B cell (primary cell): ENCODE data around the gene DUOXA2. TPM values are rescaled to one million over a fixed set of nuclear protein-coding genes. Genes with fewer than 3 reads are reported as not detected.

Experiments used
- ATAC-seq: fragments of 200-7000 bp; cut with Tn5 transposase; one replicate; pipeline ENCODE4 v1.10.0; 2021; ENCODE audit warnings: low read depth, mild to moderate bottlenecking, moderate number of reproducible peaks, moderate library complexity
- CTCF ChIA-PET: fragments of 350-600 bp; sonication (Branson Sonifier 250); formaldehyde crosslinking; loops from one replicate; lab custom pipeline; 2021; ENCODE audit warnings: antibody characterized with exemption, inconsistent platforms; lab: Charles Lee
- POLR2A ChIA-PET: fragments of 350-600 bp; sonication (Branson Sonifier 250); formaldehyde crosslinking; loops from one replicate; lab custom pipeline; 2021; ENCODE audit warnings: antibody characterized with exemption; lab: Charles Lee
- DNase-seq: peaks from one replicate; pipeline ENCODE4 v3.0.0; 2013
- H2AFZ ChIP-seq: 2 replicates; pipeline ENCODE4 v1.6.1; 2012; ENCODE audit warnings: mild to moderate bottlenecking, low read depth, low read length; ENCODE audit not compliant: insufficient read depth, poor library complexity, severe bottlenecking
- H3K27ac ChIP-seq, 2 donors: 1 replicate in 1 of 2; 2 replicates in 1 of 2; pipeline ENCODE4 v1.5.1; 2012 to 2013; ENCODE audit warnings: low read length in 2 of 2, mild to moderate bottlenecking in 2 of 2, moderate library complexity in 1 of 2
- H3K27me3 ChIP-seq, 4 experiments: fragments of 200-600 bp in 1 of 4; sonication (generic) in 1 of 4; replicated peaks in 1 of 4; 1 replicate in 2 of 4; 2 replicates in 2 of 4; pipeline versions ENCODE4 v1.6.1 to v1.7.0; 2013 to 2016; ENCODE audit warnings: low read length in 3 of 4, mild to moderate bottlenecking in 2 of 4, mixed read lengths in 1 of 4, moderate library complexity in 1 of 4; ENCODE audit not compliant: insufficient read depth in 4 of 4, control insufficient read depth in 3 of 4; ENCODE audit errors: control extremely low read depth in 1 of 4
- H3K36me3 ChIP-seq, 2 experiments: replicated peaks in 1 of 2; 1 replicate in 1 of 2; 2 replicates in 1 of 2; pipeline versions ENCODE4 v1.6.1 to v1.7.1; 2013; ENCODE audit warnings: low read length in 1 of 2; ENCODE audit not compliant: insufficient read depth in 2 of 2, control insufficient read depth in 1 of 2; ENCODE audit errors: control extremely low read depth in 1 of 2, extremely low read depth in 1 of 2
- H3K4me1 ChIP-seq, 2 donors: fragments of 200-600 bp in 1 of 2; sonication (generic) in 1 of 2; 1 replicate in 1 of 2; 2 replicates in 1 of 2; pipeline versions ENCODE4 v1.5.1 to v1.6.1; 2013 to 2017; ENCODE audit warnings: low read length in 2 of 2; ENCODE audit not compliant: control insufficient read depth in 2 of 2, insufficient read depth in 2 of 2
- H3K4me2 ChIP-seq: replicated peaks from 2 replicates; pipeline ENCODE3; 2012; ENCODE audit warnings: mild to moderate bottlenecking, low read depth, low read length; ENCODE audit not compliant: poor library complexity, severe bottlenecking
- H3K4me3 ChIP-seq, 5 experiments: fragments of 200-600 bp in 1 of 5; sonication (generic) in 1 of 5; 1 replicate in 3 of 5; 2 replicates in 2 of 5; pipeline versions ENCODE4 v1.5.1 to v1.7.0; 2011 to 2016; ENCODE audit warnings: low read length in 4 of 5, mild to moderate bottlenecking in 4 of 5, low read depth in 2 of 5, control low read depth in 1 of 5, moderate library complexity in 1 of 5; ENCODE audit not compliant: insufficient read depth in 1 of 5; ENCODE audit errors: control extremely low read depth in 1 of 5, extremely low read depth in 1 of 5
- H3K79me2 ChIP-seq: fragments of 200-600 bp; sonication (generic); one replicate; pipeline ENCODE4 v1.6.0; 2016; ENCODE audit warnings: low read length; ENCODE audit not compliant: control insufficient read depth, insufficient read depth
- H3K9ac ChIP-seq: fragments of 200-600 bp; sonication (generic); 2 replicates; pipeline ENCODE4 v1.6.1; 2017; ENCODE audit warnings: mild to moderate bottlenecking, low read length, moderate library complexity
- H3K9me3 ChIP-seq, 3 donors: one replicate each; pipeline versions ENCODE4 v1.6.1 to v1.7.1; 2013; ENCODE audit warnings: low read length in 2 of 3; ENCODE audit not compliant: control insufficient read depth in 2 of 3, insufficient read depth in 1 of 3; ENCODE audit errors: control extremely low read depth in 1 of 3
- H4K20me1 ChIP-seq: 2 replicates; pipeline ENCODE4 v1.6.0; 2012; ENCODE audit warnings: mild to moderate bottlenecking, low read length; ENCODE audit not compliant: insufficient read depth, control insufficient read depth, poor library complexity, severe bottlenecking
- H3K27ac Mint-ChIP-seq: one replicate; pipeline ENCODE4 v1.8.0; 2021; ENCODE audit warnings: mixed read lengths
- H3K27me3 Mint-ChIP-seq: one replicate; pipeline ENCODE4 v1.8.0; 2021; ENCODE audit warnings: mixed read lengths
- H3K4me1 Mint-ChIP-seq: one replicate; pipeline ENCODE4 v1.8.0; 2021; ENCODE audit warnings: mixed read lengths
- H3K4me3 Mint-ChIP-seq: one replicate; pipeline ENCODE4 v1.8.0; 2021; ENCODE audit warnings: mixed read lengths
- H3K9me3 Mint-ChIP-seq: one replicate; pipeline ENCODE4 v1.8.0; 2022; ENCODE audit warnings: mixed read lengths; ENCODE audit not compliant: insufficient read depth
- EZH2 ChIP-seq: IDR thresholded peaks from 2 replicates; pipeline ENCODE4 v1.6.1; 2012; ENCODE audit warnings: borderline replicate concordance, low read depth, mild to moderate bottlenecking, moderate library complexity, low read length; ENCODE audit not compliant: insufficient read depth, poor library complexity, severe bottlenecking
- WGBS: methylation state at CpG from one replicate; pipeline ENCODE4 v1.1.5; 2013; ENCODE audit warnings: missing lambda C conversion rate; ENCODE audit not compliant: insufficient coverage; 5-methylcytosine and 5-hydroxymethylcytosine counted together
- intact Hi-C: fragments of 100-400 bp; cut with micrococcal nuclease; formaldehyde crosslinking; loops from one replicate; pipeline ENCODE4 v1.10.0; 2022
- polyA plus RNA-seq: library from polyadenylated mRNA; depleted of rRNA; stranded (reverse); fragments of >200 nt; gene quantifications from 2 replicates; pipeline ENCODE4 v1.2.3, GENCODE V29; 2012
- total RNA-seq, 2 donors: library from RNA; stranded (reverse); fragments of 120-200 nt in 1 of 2; gene quantifications; 1 replicate in 1 of 2; 2 replicates in 1 of 2; pipeline versions ENCODE4 v1.2.3 to v1.2.4, GENCODE V29; 2013 to 2022
- TF ChIP-seq, protein P1 (sequence below): fragments of 200-600 bp; IDR thresholded peaks from one replicate; pipeline ENCODE4 v1.8.0; 2022; ENCODE audit warnings: antibody characterized with exemption, mild to moderate bottlenecking

The DUOXA2 gene
- total and polyA plus RNA-seq, 2 donors (not counting 1 experiment from before 2014, with no cell fraction given) = not detected

DNA sequence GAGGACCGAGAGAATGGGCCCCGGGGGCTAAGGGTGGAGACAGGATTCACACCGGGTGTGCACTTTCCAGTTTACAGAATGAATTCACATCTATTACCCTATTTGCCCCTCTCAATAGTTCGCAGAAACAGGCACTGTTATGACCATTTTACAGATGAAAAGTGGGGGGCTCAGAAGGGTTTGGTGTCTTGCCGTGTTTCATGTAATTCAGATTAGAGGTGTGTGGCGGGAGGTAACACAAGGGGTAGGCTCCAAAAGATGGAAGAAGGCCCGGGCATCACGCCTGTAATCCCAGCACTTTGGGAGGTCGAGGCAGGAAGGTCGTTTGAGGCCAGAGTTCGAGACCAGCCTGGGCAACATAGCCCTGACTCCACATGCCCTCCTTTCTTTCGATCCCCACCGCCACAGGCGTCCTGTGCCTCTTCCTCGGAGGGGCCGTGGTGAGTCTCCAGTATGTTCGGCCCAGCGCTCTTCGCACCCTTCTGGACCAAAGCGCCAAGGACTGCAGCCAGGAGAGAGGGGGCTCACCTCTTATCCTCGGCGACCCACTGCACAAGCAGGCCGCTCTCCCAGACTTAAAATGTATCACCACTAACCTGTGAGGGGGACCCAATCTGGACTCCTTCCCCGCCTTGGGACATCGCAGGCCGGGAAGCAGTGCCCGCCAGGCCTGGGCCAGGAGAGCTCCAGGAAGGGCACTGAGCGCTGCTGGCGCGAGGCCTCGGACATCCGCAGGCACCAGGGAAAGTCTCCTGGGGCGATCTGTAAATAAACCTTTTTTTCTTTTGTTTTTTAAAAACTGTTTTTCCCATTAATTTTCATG, 3.4 kb downstream of the DUOXA2 start:
- H3K4me2 ChIP-seq = peak overlapping the region; percentile 76
- H3K27ac Mint-ChIP-seq = no peak overlapping the region
- H3K27me3 ChIP-seq = peaks cover 0 to 72% (median 51%) of the 10 kb centered on the region in 4 experiments
- no peaks in the 10 kb centered on the region for H3K79me2 ChIP-seq
- CTCF ChIA-PET = interaction anchor here (0.8 to 3.6 kb wide), 60 partner anchors 8 to 496 kb away, joined by 3 to 58 read pairs (median 5); partner anchors contain the start of genes DUOX1, DUOXA1, GATM and SORD
- no peak overlapping the region for H3K27ac ChIP-seq
- peak overlapping the region in 3 of 5 experiments; percentile 36 to 60 (median 44) for H3K4me3 ChIP-seq
- H3K27me3 Mint-ChIP-seq = peaks cover 71% of the 10 kb centered on the region
- WGBS = 23% methylated on average over 32 of the region's 33 CpGs
- H3K36me3 ChIP-seq = no peaks in the 10 kb centered on the region
- peak overlapping the region; percentile 45 for H3K9ac ChIP-seq
- intact Hi-C loops = loop anchor here (1.0 to 10.0 kb wide), 6 partner anchors 49 to 341 kb away; no protein-coding TSS in a partner anchor
- POLR2A ChIA-PET = interaction anchor here (1.0 to 1.1 kb wide), 2 partner anchors 69 to 95 kb away, joined by 3 read pairs; partner anchors contain the start of gene SORD
- ATAC-seq (peak; percentile 8), DNase-seq (no peak)
- H3K9me3 ChIP-seq = peaks cover 0 to 35% (median 0%) of the 10 kb centered on the region in 3 donors
- H4K20me1 ChIP-seq = no peaks in the 10 kb centered on the region
- peak; percentile 32 for TF ChIP-seq EZH2
- TF ChIP-seq, protein P1, sequence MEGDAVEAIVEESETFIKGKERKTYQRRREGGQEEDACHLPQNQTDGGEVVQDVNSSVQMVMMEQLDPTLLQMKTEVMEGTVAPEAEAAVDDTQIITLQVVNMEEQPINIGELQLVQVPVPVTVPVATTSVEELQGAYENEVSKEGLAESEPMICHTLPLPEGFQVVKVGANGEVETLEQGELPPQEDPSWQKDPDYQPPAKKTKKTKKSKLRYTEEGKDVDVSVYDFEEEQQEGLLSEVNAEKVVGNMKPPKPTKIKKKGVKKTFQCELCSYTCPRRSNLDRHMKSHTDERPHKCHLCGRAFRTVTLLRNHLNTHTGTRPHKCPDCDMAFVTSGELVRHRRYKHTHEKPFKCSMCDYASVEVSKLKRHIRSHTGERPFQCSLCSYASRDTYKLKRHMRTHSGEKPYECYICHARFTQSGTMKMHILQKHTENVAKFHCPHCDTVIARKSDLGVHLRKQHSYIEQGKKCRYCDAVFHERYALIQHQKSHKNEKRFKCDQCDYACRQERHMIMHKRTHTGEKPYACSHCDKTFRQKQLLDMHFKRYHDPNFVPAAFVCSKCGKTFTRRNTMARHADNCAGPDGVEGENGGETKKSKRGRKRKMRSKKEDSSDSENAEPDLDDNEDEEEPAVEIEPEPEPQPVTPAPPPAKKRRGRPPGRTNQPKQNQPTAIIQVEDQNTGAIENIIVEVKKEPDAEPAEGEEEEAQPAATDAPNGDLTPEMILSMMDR = no peak
- peaks cover 42% of the 10 kb centered on the region for H3K4me1 Mint-ChIP-seq
- H3K9me3 Mint-ChIP-seq = no peaks in the 10 kb centered on the region
- peaks cover 44 to 52% of the 10 kb centered on the region in 2 donors for H3K4me1 ChIP-seq
- peak overlapping the region; percentile 54 for H2AFZ ChIP-seq
- H3K4me3 Mint-ChIP-seq = peak overlapping the region; percentile 80
